Measurements from ENCODE around the gene PDE6D. TPM values are rescaled to one million over a fixed set of nuclear protein-coding genes. Genes with fewer than 3 reads are reported as not detected.

PDE6D gene
- total RNA-seq, 4 donors from 2014 or later, result 13.5 to 24.0 (median 16.1) TPM

- intact Hi-C loops (cut with DNase I), result no loop called here
- H3K9me3 ChIP-seq, result no peaks in the 10 kb centered on the region
- no peak for DNase-seq
- H3K4me3 ChIP-seq, result peak overlapping the region in 1 of 4 donors; percentile 3
- peak overlapping the region; percentile 72 to 84 (median 81) for H3K27ac ChIP-seq
- TF ChIP-seq POLR2A (IDR thresholded peaks at IDR 0.05) (no peak), CTCF (IDR thresholded peaks at IDR 0.05) (no peak)
- H3K27me3 ChIP-seq, result no peaks in the 10 kb centered on the region
- H3K4me1 ChIP-seq, result peaks cover 21 to 60% (median 28%) of the 10 kb centered on the region in 3 donors
- H3K36me3 ChIP-seq, result no peaks in the 10 kb centered on the region
- WGBS, 2 donors, result 38 to 59% methylated on average over 11 of the region's 22 CpGs
Observed at GRCh38 chr2:231701456-231702373, 79.4 kb downstream of the PDE6D start.

GRCh38 chr2:231699006-231699405 is 82.1 kb downstream of the PDE6D start:
- Histone ChIP-seq H3K4me3 (no peak overlapping the region), H3K36me3 (no peaks in the 10 kb centered on the region), H3K27me3 (no peaks in the 10 kb centered on the region), H3K9me3 (no peaks in the 10 kb centered on the region), H3K27ac (no peak overlapping the region), H3K4me1 (peaks cover 12 to 52% (median 17%) of the 10 kb centered on the region in 3 donors)
- no peak for DNase-seq
- 65 to 81% methylated on average over 7 to 8 of the region's 9 CpGs for WGBS, 2 donors
- no peak for TF ChIP-seq POLR2A (IDR thresholded peaks at IDR 0.05)
- intact Hi-C loops (cut with DNase I), result no loop called here

GRCh38 chr2:231696004-231696367 is 85.1 kb downstream of the PDE6D start:
- peaks cover 1 to 40% (median 7%) of the 10 kb centered on the region in 3 donors for H3K4me1 ChIP-seq
- WGBS, 2 donors, result 33 to 50% methylated on average over 1 to 2 of the region's 2 CpGs
- intact Hi-C loops (cut with DNase I), result no loop called here
- no peak overlapping the region for H3K4me3 ChIP-seq
- no peak for TF ChIP-seq CTCF (IDR thresholded peaks at IDR 0.05)
- no peak for TF ChIP-seq POLR2A (IDR thresholded peaks at IDR 0.05)
- H3K27me3 ChIP-seq, result no peaks in the 10 kb centered on the region
- no peaks in the 10 kb centered on the region for H3K9me3 ChIP-seq
- H3K36me3 ChIP-seq, result no peaks in the 10 kb centered on the region
- no peak for DNase-seq
- peak overlapping the region in 3 of 4 donors; percentile 3 to 75 (median 68) for H3K27ac ChIP-seq

GRCh38 chr2:231693956-231694355 is 87.1 kb downstream of the PDE6D start:
- TF ChIP-seq CTCF (IDR thresholded peaks at IDR 0.05), result no peak
- TF ChIP-seq POLR2A (IDR thresholded peaks at IDR 0.05), result no peak
- Histone ChIP-seq H3K4me1 (peaks cover 0 to 35% (median 6%) of the 10 kb centered on the region in 3 donors), H3K9me3 (no peaks in the 10 kb centered on the region), H3K4me3 (no peak overlapping the region), H3K27me3 (no peaks in the 10 kb centered on the region), H3K36me3 (no peaks in the 10 kb centered on the region), H3K27ac (no peak overlapping the region)
- 79 to 94% methylated on average over 4 of the region's 7 CpGs for WGBS, 2 donors
- DNase-seq, result no peak
- intact Hi-C loops (cut with DNase I), result no loop called here

DNA sequence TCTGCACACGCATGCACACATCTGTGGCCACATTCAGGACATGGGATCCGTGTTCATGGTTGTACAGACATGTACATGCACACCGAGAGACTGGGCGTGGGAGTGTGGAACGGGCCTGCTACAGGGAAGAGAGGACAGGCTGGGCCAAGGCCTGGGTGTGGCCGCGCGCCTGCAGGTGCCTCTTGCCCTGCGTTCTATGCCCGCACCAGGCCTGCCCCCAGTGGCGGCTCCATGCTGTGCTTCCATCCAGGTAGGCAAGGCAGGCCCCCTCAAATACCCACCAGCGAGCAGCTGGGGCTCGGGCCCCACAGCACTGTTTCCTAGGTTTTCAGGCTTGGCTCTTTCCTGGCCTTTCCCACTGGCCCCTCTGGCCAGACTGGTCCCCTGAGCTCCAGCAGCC is 88.2 kb downstream of the PDE6D start:
- Histone ChIP-seq H3K27me3 (no peaks in the 10 kb centered on the region), H3K4me1 (peaks cover 0 to 33% (median 6%) of the 10 kb centered on the region in 3 donors), H3K9me3 (no peaks in the 10 kb centered on the region), H3K27ac (peak overlapping the region in 3 of 4 donors; percentile 20 to 40 (median 23)), H3K4me3 (no peak overlapping the region), H3K36me3 (no peaks in the 10 kb centered on the region)
- TF ChIP-seq CTCF (IDR thresholded peaks at IDR 0.05), result peak in 2 of 6 experiments; percentile 37 to 66
- TF ChIP-seq POLR2A (IDR thresholded peaks at IDR 0.05), result no peak
- WGBS, 2 donors, result 54 to 64% methylated on average over 3 to 6 of the region's 13 CpGs
- no peak for DNase-seq
- intact Hi-C loops (cut with DNase I), result no loop called here
